HG03159 (cell line): ENCODE data around the gene PTGES.
"Not testable (repeated sequence)": the region's sequence is repeated elsewhere in the genome, so short reads cannot be mapped to it uniquely, and the experiment has no call there.

Experiments used
- ATAC-seq: cut with Tn5 transposase; IDR thresholded peaks from one replicate; pipeline ENCODE4 v1.9.1; 2021; ENCODE audit warnings: mild to moderate bottlenecking, moderate library complexity; ENCODE audit not compliant: unreplicated experiment

PTGES gene

GRCh38 chr9:129773262-129774048 is 20.6 kb upstream of the PTGES start:
- ATAC-seq, result no peak

DNA sequence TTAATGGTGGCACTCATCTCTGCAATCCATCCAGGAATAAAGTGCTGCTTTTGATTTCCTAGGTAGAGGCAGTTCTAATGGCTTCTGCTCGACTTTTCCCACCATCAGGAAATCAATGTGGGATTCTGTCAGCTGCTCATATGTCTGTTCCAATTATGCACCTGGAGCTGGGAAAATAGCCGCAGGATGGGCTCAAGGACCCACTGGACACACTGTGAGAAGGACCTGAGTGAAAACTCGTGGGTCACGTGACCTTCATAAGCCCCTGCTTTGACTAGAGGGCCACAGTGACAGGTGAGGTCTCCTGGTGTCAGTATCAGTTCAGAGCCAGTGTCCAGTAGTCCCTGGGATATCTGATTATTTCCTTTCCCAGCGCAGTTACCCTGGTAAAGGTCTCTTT is 17.9 kb upstream of the PTGES start:
- no peak for ATAC-seq

- ATAC-seq, result no peak
These were observed 16.8 kb upstream of the PTGES start for GRCh38 chr9:129769669-129770068.

GRCh38 chr9:129768486-129768885 is 15.6 kb upstream of the PTGES start:
- no peak for ATAC-seq

DNA sequence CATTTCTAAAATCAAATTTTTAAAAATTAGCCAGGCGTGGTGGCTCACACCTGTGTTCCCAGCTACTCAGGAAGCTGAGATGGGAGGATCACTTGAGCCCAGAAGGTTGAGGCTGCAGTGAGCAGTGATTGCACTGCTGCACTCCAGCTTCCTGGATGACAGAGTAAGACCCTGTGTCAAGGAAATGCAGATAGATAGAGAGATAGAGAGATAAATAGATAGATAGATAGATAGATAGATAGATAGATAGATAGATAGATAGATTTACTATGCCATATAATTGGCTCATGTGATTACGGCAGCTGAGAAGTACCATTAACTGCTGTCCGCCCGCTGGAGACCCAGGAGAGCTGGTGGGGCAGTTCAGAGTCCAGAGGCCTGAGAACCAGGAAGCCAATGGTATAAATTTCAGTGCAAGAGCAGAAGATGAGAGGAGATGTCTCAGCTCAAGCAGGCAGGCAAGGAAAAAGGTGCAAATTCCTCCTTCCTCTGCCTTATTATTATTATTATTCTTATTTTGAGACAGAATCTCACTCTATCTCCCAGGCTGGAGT is 13.0 kb upstream of the PTGES start:
- ATAC-seq, result no peak

GRCh38 chr9:129762985-129763926 is 10.4 kb upstream of the PTGES start:
- ATAC-seq, result no peak

- not testable (repeated sequence) for ATAC-seq
These were observed 9.6 kb upstream of the PTGES start for GRCh38 chr9:129762370-129762984.

- ATAC-seq, result no peak
These were observed 9.1 kb upstream of the PTGES start for GRCh38 chr9:129761901-129762369.

DNA sequence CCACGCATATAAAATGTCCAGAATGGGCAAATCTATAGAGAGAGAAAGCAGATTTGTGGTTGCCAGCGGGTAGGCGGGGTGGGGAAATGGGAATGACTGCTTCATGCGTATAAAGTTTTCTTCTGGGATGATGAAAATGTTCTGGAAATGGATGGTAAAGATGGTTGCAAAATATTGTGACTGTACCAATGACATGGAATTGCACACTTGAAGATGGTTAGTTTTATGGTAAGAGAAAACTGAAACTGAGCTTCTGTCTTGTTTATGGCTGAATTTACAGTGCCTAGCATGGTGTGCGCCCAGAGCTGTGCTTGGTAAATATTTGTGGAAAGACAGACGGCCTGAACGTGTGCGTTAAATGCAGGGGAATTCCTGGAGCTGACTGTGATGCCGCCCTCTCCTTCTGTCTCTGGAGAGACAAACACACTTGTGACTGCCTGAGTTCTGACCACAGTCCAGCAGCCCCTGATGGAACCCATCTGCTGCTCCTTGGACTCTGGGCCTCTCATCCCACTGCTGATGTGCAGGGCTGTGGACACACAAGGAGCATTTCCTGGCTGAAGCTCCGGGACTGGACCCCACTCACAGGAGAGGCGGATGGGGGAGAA is 8.6 kb upstream of the PTGES start:
- ATAC-seq, result no peak

GRCh38 chr9:129760784-129761183 is 7.9 kb upstream of the PTGES start:
- ATAC-seq, result not testable (repeated sequence)

DNA sequence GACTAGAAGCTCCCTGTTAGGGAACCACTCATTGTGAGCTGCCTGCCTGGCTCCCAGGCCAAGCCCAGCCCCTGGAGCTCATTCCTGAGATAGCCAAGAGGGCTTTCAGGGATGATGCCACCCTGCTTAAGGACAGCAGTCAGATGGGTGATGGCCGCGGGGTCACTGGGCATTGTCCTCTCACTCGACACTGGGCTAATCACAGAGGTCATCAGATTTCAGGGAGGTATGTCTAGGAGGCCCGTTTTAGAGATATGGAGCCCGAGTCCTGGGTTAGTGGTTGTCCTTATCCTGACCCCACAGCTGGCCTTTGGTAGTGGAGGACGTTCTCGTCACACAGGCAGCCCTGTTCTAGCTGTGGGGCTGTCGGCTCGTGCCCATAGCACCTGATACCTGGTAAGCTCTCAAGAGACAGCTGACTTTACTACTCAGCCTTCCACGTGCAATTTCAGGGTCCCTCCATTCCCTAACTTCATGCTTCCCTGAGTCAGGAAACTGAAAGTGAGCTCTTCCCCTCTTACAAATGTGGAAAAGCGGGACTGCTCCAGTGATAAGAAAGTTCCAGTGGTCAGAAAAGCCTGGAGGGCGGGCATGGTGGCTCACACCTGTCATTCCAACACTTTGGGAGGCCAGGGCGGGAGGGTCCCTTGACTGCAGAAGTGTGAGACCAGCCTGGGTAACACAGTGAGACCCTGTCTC is 7.1 kb upstream of the PTGES start:
- no peak for ATAC-seq

GRCh38 chr9:129759319-129759718 is 6.5 kb upstream of the PTGES start:
- ATAC-seq, result no peak

GRCh38 chr9:129757045-129757444 is 4.2 kb upstream of the PTGES start:
- no peak for ATAC-seq

GRCh38 chr9:129756191-129756590 is 3.3 kb upstream of the PTGES start:
- ATAC-seq, result no peak

DNA sequence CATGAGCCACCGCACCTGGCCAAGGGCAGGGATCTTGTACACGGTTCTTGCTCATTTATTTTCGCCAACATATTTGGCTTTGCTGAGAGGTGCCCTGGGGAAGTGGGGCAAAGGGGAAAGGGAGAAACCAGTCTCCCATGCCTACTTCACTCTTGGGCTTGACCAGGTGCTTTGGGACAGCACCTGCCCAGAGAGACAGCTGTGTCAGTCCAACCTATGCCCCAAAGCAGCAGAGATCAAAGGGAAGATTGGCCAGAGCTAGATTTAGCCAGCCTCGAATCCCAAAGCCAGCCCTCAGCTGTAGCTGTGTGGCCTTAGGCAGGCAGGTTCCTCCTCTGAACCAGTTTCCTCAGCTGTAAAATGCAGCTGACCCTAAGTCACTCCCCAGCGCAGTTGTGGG is 2.3 kb upstream of the PTGES start:
- ATAC-seq, result no peak

DNA sequence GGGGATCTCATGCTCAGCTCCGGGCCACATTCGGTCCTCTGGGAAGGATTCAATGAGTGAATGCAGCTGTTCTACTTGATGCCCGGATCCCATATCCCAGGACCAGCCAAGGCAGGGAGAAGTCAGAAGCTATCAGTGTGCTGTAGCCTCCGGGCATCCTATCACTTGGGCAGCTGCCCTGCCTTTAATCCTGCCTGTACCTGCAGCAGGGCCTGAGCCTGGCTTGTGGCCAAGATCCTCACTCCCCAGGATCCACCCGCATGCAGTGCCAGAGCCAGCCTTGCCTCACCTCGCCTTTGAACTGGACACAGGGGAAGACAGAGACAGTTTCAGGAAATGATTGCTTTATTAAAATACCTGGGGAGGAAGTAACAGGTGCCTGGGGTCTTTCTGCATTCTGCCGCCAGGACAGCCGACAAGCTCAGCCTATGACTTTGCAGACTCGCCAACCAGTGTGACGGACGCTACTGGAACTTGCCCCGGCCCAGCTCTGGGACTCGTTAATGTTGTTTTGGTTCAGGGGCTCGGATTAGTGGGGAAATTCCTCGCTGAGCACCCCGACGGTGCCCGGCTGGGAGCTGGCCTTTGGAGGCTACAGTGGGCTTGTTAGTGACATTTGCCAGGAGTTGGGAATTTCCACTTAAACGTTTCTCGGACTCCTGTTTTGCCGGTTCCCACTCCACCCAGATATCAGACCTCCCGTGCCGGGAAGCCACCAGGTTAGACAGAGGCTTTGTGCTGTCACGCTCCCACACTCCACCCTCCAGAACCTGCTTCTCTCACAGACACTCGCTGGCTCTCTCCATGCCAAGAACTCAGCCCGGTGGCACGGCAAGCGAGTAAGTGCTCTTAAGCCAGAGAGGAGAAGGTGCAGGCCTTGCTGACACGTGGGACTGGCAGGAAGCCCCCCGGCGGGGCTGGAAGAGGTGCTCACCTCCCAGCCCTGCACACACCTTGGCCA is 721 bp downstream of the PTGES start:
- no peak for ATAC-seq

DNA sequence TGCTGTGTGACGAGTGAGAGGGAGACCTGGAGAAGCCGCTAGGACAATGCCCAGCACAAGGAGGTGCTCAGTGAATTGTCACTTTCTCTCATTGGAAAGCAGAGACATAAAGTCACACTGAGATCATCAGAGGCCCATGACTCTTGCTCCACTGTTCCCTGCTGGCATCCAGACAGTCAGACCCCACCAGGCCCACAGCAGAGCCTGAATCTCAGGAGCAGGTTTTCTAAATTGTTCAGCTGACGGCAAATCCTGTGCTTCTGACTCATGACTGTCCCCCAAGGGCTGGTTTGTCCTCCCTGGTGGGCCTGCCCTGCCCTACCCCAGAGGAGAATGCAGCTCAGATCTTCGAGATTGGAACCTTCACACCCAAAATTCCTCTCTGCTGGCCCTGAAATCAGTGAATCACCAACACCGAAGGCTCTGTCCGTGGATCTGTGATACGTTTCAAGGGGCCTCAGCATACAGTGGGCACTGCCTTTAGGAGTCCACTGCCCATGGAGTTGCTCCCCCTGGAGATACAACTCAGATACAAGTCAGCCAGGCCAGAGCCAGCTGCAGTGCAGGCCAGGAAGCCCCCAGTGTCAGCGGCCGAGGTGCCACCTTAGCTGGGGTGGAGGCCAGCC is 2.7 kb downstream of the PTGES start:
- no peak for ATAC-seq

DNA sequence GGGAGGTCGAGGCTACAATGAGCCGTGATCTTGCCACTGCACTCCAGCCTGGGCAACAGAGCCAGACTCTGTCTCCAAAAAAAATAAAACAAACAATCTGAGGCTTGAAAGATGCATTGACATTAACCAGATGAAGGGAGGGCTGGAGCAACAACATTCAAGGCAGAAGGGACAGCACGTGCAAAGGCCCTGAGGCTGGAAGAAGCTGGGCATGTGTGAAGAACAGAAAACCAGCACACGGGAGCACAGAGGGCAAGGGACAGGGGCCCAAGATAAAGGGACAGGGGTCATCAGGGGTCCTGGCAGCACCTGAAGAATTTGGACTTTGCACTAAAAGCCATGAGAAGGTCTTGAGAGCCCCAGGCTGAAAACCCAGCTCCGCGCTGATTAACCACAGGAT is 3.3 kb downstream of the PTGES start:
- ATAC-seq, result no peak
